Upper lobe of left lung (tissue), 4 donors: Measurements from ENCODE around the gene CDCP2.

Experiments
- EP300 ChIP-seq, 4 donors: sonication (generic); formaldehyde crosslinking; IDR thresholded peaks; one replicate each; pipeline ENCODE4 v1.5.1; 2017; ENCODE audit warnings: antibody characterized with exemption in 4 of 4, control low read depth in 2 of 4
- POLR2A ChIP-seq, 4 donors: fragments of 450-650 bp; IDR thresholded peaks; one replicate each; pipeline ENCODE4 v1.5.1; 2016 to 2017; ENCODE audit warnings: antibody characterized with exemption in 4 of 4, mild to moderate bottlenecking in 2 of 4
- TF ChIP-seq, protein P1 (sequence below), 6 experiments: fragments of 450-650 bp in 4 of 6; fragments of 200-600 bp in 2 of 6; sonication (generic) in 2 of 6; IDR thresholded peaks; one replicate each; pipeline ENCODE4 v1.5.1; 2016 to 2019; ENCODE audit warnings: antibody characterized with exemption in 6 of 6

- TF ChIP-seq EP300 (IDR thresholded peaks at IDR 0.05) (no peak), POLR2A (IDR thresholded peaks at IDR 0.05) (no peak)
- TF ChIP-seq, protein P1, sequence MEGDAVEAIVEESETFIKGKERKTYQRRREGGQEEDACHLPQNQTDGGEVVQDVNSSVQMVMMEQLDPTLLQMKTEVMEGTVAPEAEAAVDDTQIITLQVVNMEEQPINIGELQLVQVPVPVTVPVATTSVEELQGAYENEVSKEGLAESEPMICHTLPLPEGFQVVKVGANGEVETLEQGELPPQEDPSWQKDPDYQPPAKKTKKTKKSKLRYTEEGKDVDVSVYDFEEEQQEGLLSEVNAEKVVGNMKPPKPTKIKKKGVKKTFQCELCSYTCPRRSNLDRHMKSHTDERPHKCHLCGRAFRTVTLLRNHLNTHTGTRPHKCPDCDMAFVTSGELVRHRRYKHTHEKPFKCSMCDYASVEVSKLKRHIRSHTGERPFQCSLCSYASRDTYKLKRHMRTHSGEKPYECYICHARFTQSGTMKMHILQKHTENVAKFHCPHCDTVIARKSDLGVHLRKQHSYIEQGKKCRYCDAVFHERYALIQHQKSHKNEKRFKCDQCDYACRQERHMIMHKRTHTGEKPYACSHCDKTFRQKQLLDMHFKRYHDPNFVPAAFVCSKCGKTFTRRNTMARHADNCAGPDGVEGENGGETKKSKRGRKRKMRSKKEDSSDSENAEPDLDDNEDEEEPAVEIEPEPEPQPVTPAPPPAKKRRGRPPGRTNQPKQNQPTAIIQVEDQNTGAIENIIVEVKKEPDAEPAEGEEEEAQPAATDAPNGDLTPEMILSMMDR (IDR thresholded peaks at IDR 0.05) = no peak
Measured at GRCh38 chr1:54112705-54113368, 40.0 kb downstream of the CDCP2 start.
